CD4-positive, alpha-beta memory T cell (primary cell): ENCODE measurements around the gene TCF4. TPM values are rescaled to one million over a fixed set of nuclear protein-coding genes. Genes with fewer than 3 reads are reported as not detected.
A peak's percentile ranks its signal among the peaks of the same experiment; 100 is the strongest.
"Not testable (repeated sequence)": the region's sequence is repeated elsewhere in the genome, so short reads cannot be mapped to it uniquely, and the experiment has no call there.

ENCODE experiments used
- CTCF ChIA-PET: fragments of 350-600 bp; sonication (Branson Sonifier 250); formaldehyde crosslinking; loops from one replicate; lab custom pipeline; 2021; ENCODE audit warnings: inconsistent platforms; ENCODE audit not compliant: partially characterized antibody; lab: Charles Lee
- POLR2A ChIA-PET: fragments of 350-600 bp; sonication (Branson Sonifier 250); formaldehyde crosslinking; loops from one replicate; lab custom pipeline; 2021; ENCODE audit not compliant: partially characterized antibody; lab: Charles Lee
- DNase-seq, 5 donors: peaks; one replicate each; pipeline versions ENCODE4 v3.0.0 to v3.0.0-alpha.2; 2020 to 2022; ENCODE audit warnings: mixed read lengths in 1 of 5
- H3K27ac ChIP-seq: one replicate; pipeline ENCODE4 v1.7.0; 2013; ENCODE audit warnings: low read depth, low read length
- H3K27me3 ChIP-seq: 2 replicates; pipeline ENCODE4 v1.7.0; 2013; ENCODE audit warnings: mild to moderate bottlenecking, low read length, moderate library complexity; ENCODE audit not compliant: insufficient read depth
- H3K36me3 ChIP-seq: 2 replicates; pipeline ENCODE4 v1.7.0; 2013; ENCODE audit warnings: mild to moderate bottlenecking, low read length, moderate library complexity; ENCODE audit not compliant: insufficient read depth
- H3K4me1 ChIP-seq: 2 replicates; pipeline ENCODE4 v1.7.0; 2013; ENCODE audit warnings: mild to moderate bottlenecking, low read length, moderate library complexity; ENCODE audit not compliant: insufficient read depth
- H3K4me3 ChIP-seq, 2 donors: one replicate each; pipeline ENCODE4 v1.7.0; 2013; ENCODE audit warnings: low read length in 2 of 2, mild to moderate bottlenecking in 1 of 2
- H3K9me3 ChIP-seq, 2 donors: one replicate each; pipeline ENCODE4 v1.7.0; 2013; ENCODE audit warnings: low read length in 2 of 2, control low read depth in 1 of 2; ENCODE audit not compliant: control insufficient read depth in 1 of 2
- H3K27ac Mint-ChIP-seq, 7 donors: one replicate each; pipeline ENCODE4 v1.8.0; 2020 to 2021; ENCODE audit warnings: mixed read lengths in 7 of 7, mild to moderate bottlenecking in 6 of 7, inconsistent platforms in 3 of 7, moderate library complexity in 3 of 7
- H3K27me3 Mint-ChIP-seq, 2 donors: one replicate each; pipeline ENCODE4 v1.8.0; 2020 to 2021; ENCODE audit warnings: mixed read lengths in 2 of 2
- H3K36me3 Mint-ChIP-seq, 2 donors: one replicate each; pipeline ENCODE4 v1.8.0; 2020 to 2021; ENCODE audit warnings: mixed read lengths in 2 of 2, inconsistent platforms in 1 of 2, mild to moderate bottlenecking in 1 of 2
- H3K4me1 Mint-ChIP-seq, 4 donors: one replicate each; pipeline ENCODE4 v1.8.0; 2020 to 2021; ENCODE audit warnings: mixed read lengths in 4 of 4, mild to moderate bottlenecking in 1 of 4
- H3K4me3 Mint-ChIP-seq, 8 donors: one replicate each; pipeline ENCODE4 v1.8.0; 2020 to 2021; ENCODE audit warnings: mixed read lengths in 8 of 8, mild to moderate bottlenecking in 7 of 8, moderate library complexity in 6 of 8, inconsistent platforms in 3 of 8
- H3K9me3 Mint-ChIP-seq, 8 donors: one replicate each; pipeline ENCODE4 v1.8.0; 2020 to 2021; ENCODE audit warnings: mixed read lengths in 8 of 8, mild to moderate bottlenecking in 5 of 8, inconsistent platforms in 3 of 8, moderate library complexity in 1 of 8
- intact Hi-C: fragments of 100-400 bp; cut with micrococcal nuclease; formaldehyde crosslinking; loops from one replicate; pipeline ENCODE4 v1.15.1; 2023
- polyA plus RNA-seq, 2 donors: library from polyadenylated mRNA; unstranded; fragments of 300-500 nt; fragmentation: Illumina TruSeq; gene quantifications; one replicate each; pipeline ENCODE4 v1.2.3, GENCODE V29; 2021
- total RNA-seq, 2 experiments: library from RNA; stranded (reverse); gene quantifications; one replicate each; pipeline ENCODE4 v1.2.3, GENCODE V29; 2021

Gene TCF4
- total and polyA plus RNA-seq, 4 experiments from 2014 or later, result 0.11 to 2.2 (median 0.76) TPM

GRCh38 chr18:55475467-55475866 is 112.5 kb downstream of the TCF4 start:
- POLR2A ChIA-PET, result no interaction called here
- H3K9me3 Mint-ChIP-seq, result no peaks in the 10 kb centered on the region
- no peak for DNase-seq
- H3K27me3 Mint-ChIP-seq, result no peaks in the 10 kb centered on the region
- CTCF ChIA-PET, result no interaction called here
- Histone ChIP-seq H3K4me3 (no peak overlapping the region), H3K27ac (no peak overlapping the region), H3K4me1 (peaks cover 18% of the 10 kb centered on the region), H3K36me3 (no peaks in the 10 kb centered on the region), H3K9me3 (no peaks in the 10 kb centered on the region), H3K27me3 (no peaks in the 10 kb centered on the region)
- peak overlapping the region in 1 of 7 donors; percentile 1 for H3K27ac Mint-ChIP-seq
- H3K36me3 Mint-ChIP-seq, result peaks cover 0 to 1% of the 10 kb centered on the region in 2 donors
- H3K4me3 Mint-ChIP-seq, result peak overlapping the region in 1 of 8 donors; percentile 26
- intact Hi-C loops, result no loop called here
- H3K4me1 Mint-ChIP-seq, result peaks cover 12 to 20% (median 16%) of the 10 kb centered on the region in 4 donors

- ChIA-PET POLR2A (no interaction called here), CTCF (no interaction called here)
- peaks cover 18% of the 10 kb centered on the region for H3K4me1 ChIP-seq
- no peaks in the 10 kb centered on the region for H3K9me3 ChIP-seq
- H3K4me1 Mint-ChIP-seq, result peaks cover 10 to 20% (median 16%) of the 10 kb centered on the region in 4 donors
- DNase-seq, result no peak
- no peak overlapping the region for H3K27ac Mint-ChIP-seq
- H3K4me3 Mint-ChIP-seq, result no peak overlapping the region
- intact Hi-C loops, result no loop called here
- peaks cover 0 to 2% (median 0%) of the 10 kb centered on the region in 8 donors for H3K9me3 Mint-ChIP-seq
- H3K36me3 Mint-ChIP-seq, result peaks cover 0 to 1% of the 10 kb centered on the region in 2 donors
- no peak overlapping the region for H3K27ac ChIP-seq
- H3K27me3 ChIP-seq, result no peaks in the 10 kb centered on the region
- no peak overlapping the region for H3K4me3 ChIP-seq
- H3K27me3 Mint-ChIP-seq, result peaks cover 0 to under 1% of the 10 kb centered on the region in 2 donors
- H3K36me3 ChIP-seq, result no peaks in the 10 kb centered on the region
These were observed 114.4 kb downstream of the TCF4 start for GRCh38 chr18:55473560-55473959.

GRCh38 chr18:55473058-55473457 is 114.9 kb downstream of the TCF4 start:
- no peaks in the 10 kb centered on the region for H3K36me3 ChIP-seq
- intact Hi-C loops, result no loop called here
- Mint-ChIP-seq H3K4me3 (no peak overlapping the region), H3K36me3 (peaks cover 0 to 1% of the 10 kb centered on the region in 2 donors), H3K4me1 (peaks cover 8 to 15% (median 13%) of the 10 kb centered on the region in 4 donors), H3K27me3 (peaks cover 0 to 2% of the 10 kb centered on the region in 2 donors), H3K9me3 (peaks cover 0 to 2% (median 0%) of the 10 kb centered on the region in 8 donors), H3K27ac (no peak overlapping the region)
- H3K27ac ChIP-seq, result no peak overlapping the region
- H3K4me3 ChIP-seq, result no peak overlapping the region
- POLR2A ChIA-PET, result no interaction called here
- H3K9me3 ChIP-seq, result no peaks in the 10 kb centered on the region
- H3K4me1 ChIP-seq, result peaks cover 14% of the 10 kb centered on the region
- no peak for DNase-seq
- CTCF ChIA-PET, result no interaction called here
- no peaks in the 10 kb centered on the region for H3K27me3 ChIP-seq

- CTCF ChIA-PET, result no interaction called here
- no peak overlapping the region for H3K4me3 Mint-ChIP-seq
- no peaks in the 10 kb centered on the region for H3K27me3 ChIP-seq
- H3K9me3 Mint-ChIP-seq, result peaks cover 0 to 2% (median 0%) of the 10 kb centered on the region in 8 donors
- no peaks in the 10 kb centered on the region for H3K4me1 ChIP-seq
- H3K9me3 ChIP-seq, result no peaks in the 10 kb centered on the region
- H3K36me3 ChIP-seq, result no peaks in the 10 kb centered on the region
- peaks cover 0 to 2% of the 10 kb centered on the region in 2 donors for H3K27me3 Mint-ChIP-seq
- no peak for DNase-seq
- no peak overlapping the region for H3K27ac ChIP-seq
- intact Hi-C loops, result no loop called here
- no peaks in the 10 kb centered on the region for H3K36me3 Mint-ChIP-seq
- no peaks in the 10 kb centered on the region for H3K4me1 Mint-ChIP-seq
- POLR2A ChIA-PET, result no interaction called here
- H3K27ac Mint-ChIP-seq, result no peak overlapping the region
- no peak overlapping the region for H3K4me3 ChIP-seq
These were observed 117.2 kb downstream of the TCF4 start for GRCh38 chr18:55470826-55471225.

GRCh38 chr18:55469134-55469533 is 118.9 kb downstream of the TCF4 start:
- H3K9me3 ChIP-seq, intact Hi-C loops, H3K4me3 ChIP-seq, H3K36me3 ChIP-seq, DNase-seq, H3K27me3 ChIP-seq, H3K36me3 Mint-ChIP-seq, H3K9me3 Mint-ChIP-seq, H3K4me1 Mint-ChIP-seq, H3K4me3 Mint-ChIP-seq, H3K27ac ChIP-seq, CTCF ChIA-PET, POLR2A ChIA-PET, H3K27me3 Mint-ChIP-seq, H3K27ac Mint-ChIP-seq, H3K4me1 ChIP-seq: not testable (repeated sequence)

GRCh38 chr18:55466789-55467188 is 121.2 kb downstream of the TCF4 start:
- H3K4me3 Mint-ChIP-seq, result no peak overlapping the region
- H3K27me3 Mint-ChIP-seq, result peaks cover 0 to 2% of the 10 kb centered on the region in 2 donors
- no peaks in the 10 kb centered on the region for H3K27me3 ChIP-seq
- no peak overlapping the region for H3K27ac Mint-ChIP-seq
- POLR2A ChIA-PET, result no interaction called here
- no peak overlapping the region for H3K27ac ChIP-seq
- no peaks in the 10 kb centered on the region for H3K4me1 ChIP-seq
- no peak for DNase-seq
- no peak overlapping the region for H3K4me3 ChIP-seq
- CTCF ChIA-PET, result no interaction called here
- H3K9me3 Mint-ChIP-seq, result peaks cover 0 to 2% (median 0%) of the 10 kb centered on the region in 8 donors
- H3K36me3 Mint-ChIP-seq, result no peaks in the 10 kb centered on the region
- intact Hi-C loops, result no loop called here
- H3K4me1 Mint-ChIP-seq, result no peaks in the 10 kb centered on the region
- H3K9me3 ChIP-seq, result no peaks in the 10 kb centered on the region
- no peaks in the 10 kb centered on the region for H3K36me3 ChIP-seq

GRCh38 chr18:55465313-55465712 is 122.7 kb downstream of the TCF4 start:
- Mint-ChIP-seq H3K9me3 (peaks cover 0 to 2% (median 0%) of the 10 kb centered on the region in 8 donors), H3K4me1 (no peaks in the 10 kb centered on the region), H3K4me3 (no peak overlapping the region), H3K27me3 (peaks cover 0 to 2% of the 10 kb centered on the region in 2 donors), H3K27ac (no peak overlapping the region), H3K36me3 (no peaks in the 10 kb centered on the region)
- no peaks in the 10 kb centered on the region for H3K4me1 ChIP-seq
- ChIA-PET CTCF (no interaction called here), POLR2A (no interaction called here)
- H3K4me3 ChIP-seq, result no peak overlapping the region
- DNase-seq, result no peak
- no peaks in the 10 kb centered on the region for H3K36me3 ChIP-seq
- intact Hi-C loops, result no loop called here
- no peak overlapping the region for H3K27ac ChIP-seq
- no peaks in the 10 kb centered on the region for H3K9me3 ChIP-seq
- H3K27me3 ChIP-seq, result no peaks in the 10 kb centered on the region

GRCh38 chr18:55464581-55464980 is 123.4 kb downstream of the TCF4 start:
- POLR2A ChIA-PET, result no interaction called here
- no peaks in the 10 kb centered on the region for H3K36me3 ChIP-seq
- Mint-ChIP-seq H3K4me1 (no peaks in the 10 kb centered on the region), H3K27ac (no peak overlapping the region), H3K27me3 (peaks cover 0 to 2% of the 10 kb centered on the region in 2 donors), H3K36me3 (no peaks in the 10 kb centered on the region), H3K9me3 (peaks cover 0 to 2% (median 0%) of the 10 kb centered on the region in 8 donors), H3K4me3 (no peak overlapping the region)
- H3K4me1 ChIP-seq, result no peaks in the 10 kb centered on the region
- intact Hi-C loops, result no loop called here
- H3K27me3 ChIP-seq, result no peaks in the 10 kb centered on the region
- no peaks in the 10 kb centered on the region for H3K9me3 ChIP-seq
- no peak for DNase-seq
- no peak overlapping the region for H3K4me3 ChIP-seq
- CTCF ChIA-PET, result no interaction called here
- H3K27ac ChIP-seq, result no peak overlapping the region
